Epithelial cell of esophagus (primary cell): Measurements from ENCODE around the gene PDE9A.

Experiments
- DNase-seq: peaks from one replicate; pipeline ENCODE4 v3.0.0; 2010; ENCODE audit warnings: low read depth
- H3K4me3 ChIP-seq: 2 replicates; pipeline ENCODE4 v1.5.1; 2011; ENCODE audit warnings: mild to moderate bottlenecking, low read length, control low read depth
- TF ChIP-seq, protein P1 (sequence below): IDR thresholded peaks from 2 replicates; pipeline ENCODE4 v1.5.1; 2011; ENCODE audit warnings: low read depth, mild to moderate bottlenecking, low read length, control low read depth, inconsistent platforms; ENCODE audit not compliant: insufficient read depth; ENCODE audit errors: missing control alignments

PDE9A gene

DNA sequence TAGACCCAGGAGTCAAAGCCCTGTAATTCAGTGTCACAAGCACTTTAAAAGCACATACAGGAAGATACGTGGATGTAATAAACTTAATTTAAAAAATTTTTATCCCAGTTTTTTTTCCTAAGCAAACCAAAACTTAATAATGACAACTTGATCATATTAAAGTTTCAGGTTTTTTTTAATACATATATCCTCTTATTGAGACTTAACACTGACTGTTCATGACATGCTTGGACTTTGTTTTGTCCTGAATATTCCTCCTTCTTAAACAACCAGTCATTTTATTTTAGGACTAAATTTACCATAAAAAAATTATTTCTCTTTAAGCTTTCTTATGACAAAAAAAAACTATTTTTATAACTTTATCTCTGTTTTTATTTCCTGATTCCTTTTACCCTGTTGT lies 161.8 kb downstream of the PDE9A start:
- no peak for DNase-seq
- TF ChIP-seq, protein P1, sequence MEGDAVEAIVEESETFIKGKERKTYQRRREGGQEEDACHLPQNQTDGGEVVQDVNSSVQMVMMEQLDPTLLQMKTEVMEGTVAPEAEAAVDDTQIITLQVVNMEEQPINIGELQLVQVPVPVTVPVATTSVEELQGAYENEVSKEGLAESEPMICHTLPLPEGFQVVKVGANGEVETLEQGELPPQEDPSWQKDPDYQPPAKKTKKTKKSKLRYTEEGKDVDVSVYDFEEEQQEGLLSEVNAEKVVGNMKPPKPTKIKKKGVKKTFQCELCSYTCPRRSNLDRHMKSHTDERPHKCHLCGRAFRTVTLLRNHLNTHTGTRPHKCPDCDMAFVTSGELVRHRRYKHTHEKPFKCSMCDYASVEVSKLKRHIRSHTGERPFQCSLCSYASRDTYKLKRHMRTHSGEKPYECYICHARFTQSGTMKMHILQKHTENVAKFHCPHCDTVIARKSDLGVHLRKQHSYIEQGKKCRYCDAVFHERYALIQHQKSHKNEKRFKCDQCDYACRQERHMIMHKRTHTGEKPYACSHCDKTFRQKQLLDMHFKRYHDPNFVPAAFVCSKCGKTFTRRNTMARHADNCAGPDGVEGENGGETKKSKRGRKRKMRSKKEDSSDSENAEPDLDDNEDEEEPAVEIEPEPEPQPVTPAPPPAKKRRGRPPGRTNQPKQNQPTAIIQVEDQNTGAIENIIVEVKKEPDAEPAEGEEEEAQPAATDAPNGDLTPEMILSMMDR, result no peak
- H3K4me3 ChIP-seq, result no peak overlapping the region

- TF ChIP-seq, protein P1, result peak; percentile 88
- no peak overlapping the region for H3K4me3 ChIP-seq
- peak; percentile 66 for DNase-seq
These were observed 164.9 kb downstream of the PDE9A start for GRCh38 chr21:42818328-42818749.

DNA sequence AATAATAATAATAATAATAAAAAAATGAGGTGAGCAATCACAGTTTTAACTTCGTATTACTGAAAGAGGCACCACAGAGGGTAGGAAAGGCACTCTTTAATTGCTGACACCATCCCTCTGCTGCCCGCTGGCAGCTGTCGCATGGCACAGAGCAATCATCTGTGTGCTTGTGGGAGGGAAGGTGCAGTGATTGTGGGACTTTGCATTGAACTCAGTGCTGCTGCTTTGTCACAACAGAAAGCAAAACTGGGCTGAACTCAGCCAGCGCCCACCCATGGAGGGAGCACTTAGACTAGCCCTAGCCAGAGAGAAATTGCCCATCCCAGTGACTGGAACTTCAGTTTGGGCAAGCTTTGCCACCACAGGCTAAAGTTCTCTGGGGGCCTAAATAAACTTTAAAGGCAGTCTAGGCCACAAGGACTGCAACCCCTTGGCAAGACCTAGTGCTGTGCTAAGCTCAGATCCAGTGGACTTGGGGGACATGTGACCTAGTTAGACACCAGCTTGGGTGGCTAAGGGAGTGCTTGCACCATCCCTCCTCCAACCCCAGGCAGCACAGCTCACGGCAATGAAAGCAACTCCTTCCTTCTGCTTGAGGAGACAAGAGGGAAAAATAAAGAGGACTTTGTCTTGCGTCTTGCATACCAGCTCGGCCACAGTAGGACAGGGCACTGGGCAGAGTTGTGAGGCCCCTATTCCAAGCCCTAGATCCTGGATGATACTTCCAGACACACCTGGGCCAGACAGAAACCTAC lies 166.6 kb downstream of the PDE9A start:
- no peak overlapping the region for H3K4me3 ChIP-seq
- TF ChIP-seq, protein P1, result no peak
- no peak for DNase-seq

GRCh38 chr21:42820616-42821465 lies 167.4 kb downstream of the PDE9A start:
- no peak for DNase-seq
- H3K4me3 ChIP-seq, result no peak overlapping the region
- TF ChIP-seq, protein P1, result no peak
